Gastrocnemius medialis (tissue), 4 donors: ENCODE results near the gene GPNMB.

Experiments
- CTCF ChIP-seq, 5 experiments: fragments of 450-650 bp in 3 of 5; fragments of 200-600 bp in 2 of 5; sonication (generic) in 2 of 5; IDR thresholded peaks in 4 of 5; conservative IDR thresholded peaks in 1 of 5; 1 replicate in 4 of 5; 2 replicates in 1 of 5; pipeline ENCODE4 v1.5.1; 2016 to 2019; ENCODE audit warnings: antibody characterized with exemption in 5 of 5, mild to moderate bottlenecking in 3 of 5, moderate library complexity in 3 of 5
- POLR2A ChIP-seq, 2 donors: fragments of 450-650 bp; IDR thresholded peaks; one replicate each; pipeline ENCODE4 v1.6.1; 2017; ENCODE audit warnings: antibody characterized with exemption in 2 of 2, mild to moderate bottlenecking in 2 of 2, moderate library complexity in 2 of 2

- no peak for TF ChIP-seq CTCF (IDR thresholded peaks at IDR 0.05 in 4 of 5, conservative IDR thresholded peaks at IDR 0.05 in 1 of 5)
- no peak for TF ChIP-seq POLR2A (IDR thresholded peaks at IDR 0.05)
Measured at GRCh38 chr7:23205909-23206767, 40.4 kb upstream of the GPNMB start.
